ENCODE measurements around the gene ASB10.

GRCh38 chr7:151187409-151188251 is 580 bp upstream of the ASB10 start:
- TF ChIP-seq TAF1 (IDR thresholded peaks at IDR 0.05; ENCODE audit: low read depth, low read length) (no peak), POLR2A (IDR thresholded peaks at IDR 0.05; ENCODE audit: low read depth, low read length) (no peak), POLR2AphosphoS5 (IDR thresholded peaks at IDR 0.05; ENCODE audit: low read depth, low read length) (no peak), POU2F2 (IDR thresholded peaks at IDR 0.05; ENCODE audit: low read depth, low read length) (no peak), PAX5 (IDR thresholded peaks at IDR 0.05; ENCODE audit: insufficient read depth, low read length, severe bottlenecking) (no peak), SPI1 (IDR thresholded peaks at IDR 0.05; ENCODE audit: low read depth, low read length) (no peak)
